ENCODE data around the gene CNKSR1. TPM values are rescaled to one million over a fixed set of nuclear protein-coding genes. Genes with fewer than 3 reads are reported as not detected.

CNKSR1 gene, protein sequence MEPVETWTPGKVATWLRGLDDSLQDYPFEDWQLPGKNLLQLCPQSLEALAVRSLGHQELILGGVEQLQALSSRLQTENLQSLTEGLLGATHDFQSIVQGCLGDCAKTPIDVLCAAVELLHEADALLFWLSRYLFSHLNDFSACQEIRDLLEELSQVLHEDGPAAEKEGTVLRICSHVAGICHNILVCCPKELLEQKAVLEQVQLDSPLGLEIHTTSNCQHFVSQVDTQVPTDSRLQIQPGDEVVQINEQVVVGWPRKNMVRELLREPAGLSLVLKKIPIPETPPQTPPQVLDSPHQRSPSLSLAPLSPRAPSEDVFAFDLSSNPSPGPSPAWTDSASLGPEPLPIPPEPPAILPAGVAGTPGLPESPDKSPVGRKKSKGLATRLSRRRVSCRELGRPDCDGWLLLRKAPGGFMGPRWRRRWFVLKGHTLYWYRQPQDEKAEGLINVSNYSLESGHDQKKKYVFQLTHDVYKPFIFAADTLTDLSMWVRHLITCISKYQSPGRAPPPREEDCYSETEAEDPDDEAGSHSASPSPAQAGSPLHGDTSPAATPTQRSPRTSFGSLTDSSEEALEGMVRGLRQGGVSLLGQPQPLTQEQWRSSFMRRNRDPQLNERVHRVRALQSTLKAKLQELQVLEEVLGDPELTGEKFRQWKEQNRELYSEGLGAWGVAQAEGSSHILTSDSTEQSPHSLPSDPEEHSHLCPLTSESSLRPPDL
- total RNA-seq (1 to 10 TPM; 1.5 to 1.7 TPM), polyA plus RNA-seq (1 to 10 TPM; 2.3 to 4.9 TPM)
- long read RNA-seq, donor 1, partial matches to known transcripts, result 1 of 3 reads
- long read RNA-seq, donor 1, other reads (novel, unspliced or antisense), result 2 of 3 reads
- long read RNA-seq, donor 2, partial matches to known transcripts, result 1 of 1 reads
- long read RNA-seq, donor 2, other reads (novel, unspliced or antisense), result 0 of 1 reads

DNA sequence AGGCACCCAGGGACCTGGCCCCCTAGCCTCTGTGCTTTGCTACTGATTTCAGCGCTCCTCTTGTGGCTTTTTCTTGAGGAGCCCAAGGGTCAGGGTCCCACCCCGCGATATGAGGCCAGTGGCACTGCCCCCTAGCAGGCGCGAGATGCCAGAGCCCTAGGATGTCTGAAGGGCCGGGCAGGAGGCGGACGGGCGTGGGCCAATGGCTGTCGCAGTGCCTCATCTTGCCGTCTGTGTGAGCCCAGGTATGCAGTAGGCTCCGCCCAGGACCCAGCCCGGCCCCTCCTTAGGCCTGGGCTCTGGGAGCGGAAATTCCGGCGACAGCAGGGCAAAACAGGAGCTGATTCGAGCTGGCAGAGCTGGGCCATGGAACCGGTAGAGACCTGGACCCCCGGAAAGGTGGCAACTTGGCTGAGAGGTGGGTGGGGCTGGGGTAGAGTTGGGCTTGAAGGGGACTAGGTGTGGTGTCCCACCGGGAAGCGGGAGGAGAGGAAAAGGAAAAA, at the start of gene CNKSR1:
CNKSR1 (plus strand) TSS at position 310 of the 503 bp plus-strand sequence; CDS start at position 367, 57 bp downstream.
- Histone ChIP-seq H3K4me1 (ENCODE audit: control insufficient read depth in 1 of 2, insufficient read depth in 2 of 2, low read length in 2 of 2) (no peaks in the 10 kb centered on the region), H3K27me3 (ENCODE audit: control insufficient read depth in 1 of 2, insufficient read depth in 2 of 2, low read length in 1 of 2) (peaks cover 0 to 1% of the 10 kb centered on the region in 2 donors), H3K36me3 (ENCODE audit: control insufficient read depth in 1 of 2, insufficient read depth in 2 of 2, low read length in 1 of 2) (no peaks in the 10 kb centered on the region), H3K9me3 (ENCODE audit: control insufficient read depth, low read length) (no peaks in the 10 kb centered on the region), H3K27ac (ENCODE audit: low read depth in 1 of 2, low read length in 2 of 2) (no peak within 1 kb of the TSS), H3K4me3 (ENCODE audit: low read length in 2 of 2) (no peak within 1 kb of the TSS)
- 51 to 52% methylated on average over 21 of the region's 21 CpGs for WGBS, 2 donors
- no peak for ATAC-seq (ENCODE audit: low FRiP score)
- DNase-seq, result no peak
- intact Hi-C loops (cut with DNase I), result no loop called here

DNA sequence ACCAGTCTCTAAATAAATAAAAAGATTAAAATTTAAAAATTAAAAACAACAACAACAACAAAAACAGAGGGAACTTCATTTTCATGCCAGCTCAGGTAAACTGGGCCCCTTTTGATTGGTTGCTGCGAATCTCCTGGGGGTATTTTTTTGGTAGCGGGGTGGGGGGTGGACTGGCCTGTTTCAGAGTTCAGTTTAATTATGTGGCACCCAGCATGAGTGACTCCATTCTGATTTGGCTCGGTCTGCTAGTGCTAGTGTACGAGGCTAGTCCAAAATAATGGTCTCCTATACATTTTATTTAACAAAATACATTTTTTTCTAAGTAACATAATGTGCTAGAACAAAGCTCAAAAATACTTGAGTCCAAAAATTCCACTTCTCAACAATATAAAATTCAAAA, 47.5 kb upstream of the CNKSR1 start:
- ATAC-seq (ENCODE audit: low FRiP score) (no peak), DNase-seq (no peak)
- WGBS, 2 donors, result 91 to 99% methylated on average over 4 of the region's 4 CpGs
- Histone ChIP-seq H3K27me3 (ENCODE audit: control insufficient read depth in 1 of 2, insufficient read depth in 2 of 2, low read length in 1 of 2) (no peaks in the 10 kb centered on the region), H3K4me3 (ENCODE audit: low read length in 2 of 2) (no peak overlapping the region), H3K27ac (ENCODE audit: low read depth in 1 of 2, low read length in 2 of 2) (no peak overlapping the region), H3K4me1 (ENCODE audit: control insufficient read depth in 1 of 2, insufficient read depth in 2 of 2, low read length in 2 of 2) (no peaks in the 10 kb centered on the region), H3K9me3 (ENCODE audit: control insufficient read depth, low read length) (no peaks in the 10 kb centered on the region), H3K36me3 (ENCODE audit: control insufficient read depth in 1 of 2, insufficient read depth in 2 of 2, low read length in 1 of 2) (no peaks in the 10 kb centered on the region)
- intact Hi-C loops (cut with DNase I), result no loop called here

DNA sequence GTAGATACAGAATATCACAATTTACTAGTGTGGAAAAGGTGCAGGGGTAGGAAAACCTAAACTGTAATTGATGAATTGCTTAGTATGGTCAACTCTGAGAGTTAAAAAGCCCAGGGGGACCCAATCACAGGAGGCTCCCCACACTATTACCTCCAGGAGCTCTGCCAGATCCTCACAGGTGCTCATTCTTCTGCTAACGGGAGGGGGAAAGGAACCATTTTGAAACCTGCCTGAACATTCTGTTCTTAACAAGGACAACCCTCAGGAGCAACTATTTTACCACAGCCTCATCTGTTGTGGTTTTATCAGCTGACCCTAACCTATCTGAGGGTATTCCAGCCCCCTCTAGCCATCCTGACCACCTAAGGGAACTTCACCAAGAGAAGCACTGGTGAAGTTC, 46.6 kb upstream of the CNKSR1 start:
- Histone ChIP-seq H3K27me3 (ENCODE audit: control insufficient read depth in 1 of 2, insufficient read depth in 2 of 2, low read length in 1 of 2) (no peaks in the 10 kb centered on the region), H3K4me3 (ENCODE audit: low read length in 2 of 2) (no peak overlapping the region), H3K9me3 (ENCODE audit: control insufficient read depth, low read length) (no peaks in the 10 kb centered on the region), H3K36me3 (ENCODE audit: control insufficient read depth in 1 of 2, insufficient read depth in 2 of 2, low read length in 1 of 2) (no peaks in the 10 kb centered on the region), H3K27ac (ENCODE audit: low read depth in 1 of 2, low read length in 2 of 2) (no peak overlapping the region), H3K4me1 (ENCODE audit: control insufficient read depth in 1 of 2, insufficient read depth in 2 of 2, low read length in 2 of 2) (no peaks in the 10 kb centered on the region)
- ATAC-seq (ENCODE audit: low FRiP score) (no peak), DNase-seq (no peak)
- 45 to 73% methylated on average over 1 of the region's 1 CpG for WGBS, 2 donors
- intact Hi-C loops (cut with DNase I), result no loop called here

DNA sequence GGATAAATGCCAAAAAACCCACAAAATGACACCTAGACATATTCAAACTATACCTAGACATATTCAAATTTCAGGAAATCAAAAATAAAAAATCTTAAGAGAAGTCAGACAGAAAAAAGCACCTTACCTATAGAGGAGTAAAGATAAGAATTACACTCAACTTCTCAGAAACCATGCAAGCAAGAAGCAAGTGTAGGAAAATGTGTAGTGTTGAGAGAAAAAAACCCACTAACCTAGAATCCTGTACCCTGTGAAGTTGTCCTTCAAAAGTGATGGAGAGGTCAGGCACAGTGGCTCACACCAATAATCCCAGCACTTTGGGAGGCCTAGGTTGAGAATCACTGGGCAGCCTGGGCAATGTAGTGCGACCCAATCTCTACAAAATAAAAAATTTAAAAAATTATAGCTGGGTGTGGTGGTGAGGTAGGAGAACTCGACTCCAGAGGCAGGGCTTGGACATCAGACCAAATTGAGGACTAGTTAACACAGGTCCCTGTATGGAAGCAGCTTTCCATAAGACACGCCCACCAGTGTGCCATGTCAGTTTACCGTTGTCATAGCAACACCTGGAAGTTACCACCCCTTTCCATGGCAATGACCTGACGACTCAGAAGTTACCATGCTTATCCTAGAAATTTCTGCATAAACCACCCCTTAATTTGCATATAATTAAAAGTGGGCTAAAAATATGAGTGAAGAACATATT, 45.0 kb upstream of the CNKSR1 start:
- Histone ChIP-seq H3K4me3 (ENCODE audit: low read length in 2 of 2) (no peak overlapping the region), H3K4me1 (ENCODE audit: control insufficient read depth in 1 of 2, insufficient read depth in 2 of 2, low read length in 2 of 2) (no peaks in the 10 kb centered on the region), H3K27ac (ENCODE audit: low read depth in 1 of 2, low read length in 2 of 2) (no peak overlapping the region), H3K9me3 (ENCODE audit: control insufficient read depth, low read length) (no peaks in the 10 kb centered on the region), H3K36me3 (ENCODE audit: control insufficient read depth in 1 of 2, insufficient read depth in 2 of 2, low read length in 1 of 2) (no peaks in the 10 kb centered on the region), H3K27me3 (ENCODE audit: control insufficient read depth in 1 of 2, insufficient read depth in 2 of 2, low read length in 1 of 2) (no peaks in the 10 kb centered on the region)
- intact Hi-C loops (cut with DNase I), result no loop called here
- DNase-seq, result no peak
- WGBS, 2 donors, result 80 to 82% methylated on average over 5 of the region's 5 CpGs
- ATAC-seq (ENCODE audit: low FRiP score), result no peak

DNA sequence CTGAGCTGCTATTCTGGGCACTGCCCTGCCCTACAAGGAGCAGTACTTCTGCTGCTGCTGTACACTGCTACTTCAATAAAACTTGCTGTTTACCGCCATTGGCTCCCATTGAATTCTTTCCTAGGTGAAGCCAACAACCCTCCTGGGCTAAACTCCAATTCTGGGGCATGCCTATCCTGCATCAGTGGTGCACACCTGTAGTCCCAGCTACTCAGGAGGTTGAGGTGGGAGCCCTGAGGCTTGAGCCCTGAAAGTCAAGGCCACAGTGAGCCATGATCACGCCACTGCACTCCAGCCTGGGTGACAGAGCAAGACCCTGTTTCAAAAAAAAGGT, 44.5 kb upstream of the CNKSR1 start:
- H3K36me3 ChIP-seq (ENCODE audit: control insufficient read depth in 1 of 2, insufficient read depth in 2 of 2, low read length in 1 of 2), result no peaks in the 10 kb centered on the region
- no peak overlapping the region for H3K4me3 ChIP-seq (ENCODE audit: low read length in 2 of 2)
- intact Hi-C loops (cut with DNase I), result no loop called here
- WGBS, 2 donors, result 93 to 98% methylated on average over 2 of the region's 2 CpGs
- no peak overlapping the region for H3K27ac ChIP-seq (ENCODE audit: low read depth in 1 of 2, low read length in 2 of 2)
- no peaks in the 10 kb centered on the region for H3K9me3 ChIP-seq (ENCODE audit: control insufficient read depth, low read length)
- H3K27me3 ChIP-seq (ENCODE audit: control insufficient read depth in 1 of 2, insufficient read depth in 2 of 2, low read length in 1 of 2), result no peaks in the 10 kb centered on the region
- no peaks in the 10 kb centered on the region for H3K4me1 ChIP-seq (ENCODE audit: control insufficient read depth in 1 of 2, insufficient read depth in 2 of 2, low read length in 2 of 2)
- ATAC-seq (ENCODE audit: low FRiP score) (no peak), DNase-seq (no peak)

DNA sequence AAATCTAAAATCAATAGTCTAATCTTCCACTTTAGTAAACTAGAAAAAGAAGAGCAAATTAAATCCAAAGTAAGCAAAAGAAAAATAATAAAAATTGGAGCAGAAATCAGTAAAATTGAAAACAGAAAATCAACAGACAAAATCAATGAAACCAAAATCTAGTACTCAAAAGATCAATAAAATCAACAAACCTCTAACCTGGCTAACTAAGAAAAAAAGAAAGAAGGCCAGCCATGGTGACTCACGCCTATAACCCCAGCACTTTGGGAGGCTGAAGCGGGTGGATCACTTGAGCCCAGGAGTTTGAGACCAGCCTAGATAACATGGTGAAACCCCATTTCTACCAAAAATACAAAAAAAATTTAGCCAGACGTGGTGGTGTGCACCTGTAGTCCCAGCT, 42.8 kb upstream of the CNKSR1 start:
- Histone ChIP-seq H3K27ac (ENCODE audit: low read depth in 1 of 2, low read length in 2 of 2) (no peak overlapping the region), H3K4me1 (ENCODE audit: control insufficient read depth in 1 of 2, insufficient read depth in 2 of 2, low read length in 2 of 2) (no peaks in the 10 kb centered on the region), H3K9me3 (ENCODE audit: control insufficient read depth, low read length) (no peaks in the 10 kb centered on the region), H3K36me3 (ENCODE audit: control insufficient read depth in 1 of 2, insufficient read depth in 2 of 2, low read length in 1 of 2) (no peaks in the 10 kb centered on the region), H3K27me3 (ENCODE audit: control insufficient read depth in 1 of 2, insufficient read depth in 2 of 2, low read length in 1 of 2) (no peaks in the 10 kb centered on the region), H3K4me3 (ENCODE audit: low read length in 2 of 2) (no peak overlapping the region)
- intact Hi-C loops (cut with DNase I), result no loop called here
- 92 to 94% methylated on average over 3 of the region's 3 CpGs for WGBS, 2 donors
- DNase-seq (no peak), ATAC-seq (ENCODE audit: low FRiP score) (no peak)

DNA sequence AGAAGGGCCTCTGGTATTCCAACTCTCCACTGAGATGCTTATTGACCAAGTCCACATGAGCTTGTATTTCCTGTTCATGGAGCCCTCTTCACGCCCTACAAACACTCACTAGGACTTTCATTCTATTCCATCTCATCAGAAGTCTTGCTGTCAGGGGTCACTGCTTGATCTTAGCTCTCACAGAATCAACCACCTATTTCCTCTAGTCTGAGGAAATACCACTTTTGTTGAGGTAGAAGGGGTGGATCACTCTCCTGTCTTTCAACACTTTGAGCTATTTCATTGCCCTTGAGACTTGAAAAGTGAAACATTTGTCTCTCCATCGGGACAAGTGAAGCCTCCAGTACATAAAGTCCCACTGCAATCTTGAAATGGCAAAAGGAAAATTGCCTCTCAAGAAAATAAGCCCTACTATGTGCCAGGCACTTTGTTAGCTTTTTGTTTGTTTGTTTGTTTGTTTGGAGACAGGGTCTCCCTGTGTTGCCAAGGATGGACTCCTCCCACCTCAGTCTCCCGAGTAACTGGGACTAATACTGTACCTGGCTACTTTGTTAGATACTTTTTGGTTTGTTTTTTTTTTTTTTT, 38.2 kb upstream of the CNKSR1 start:
- no peaks in the 10 kb centered on the region for H3K27me3 ChIP-seq (ENCODE audit: control insufficient read depth in 1 of 2, insufficient read depth in 2 of 2, low read length in 1 of 2)
- no peak overlapping the region for H3K27ac ChIP-seq (ENCODE audit: low read depth in 1 of 2, low read length in 2 of 2)
- DNase-seq (no peak), ATAC-seq (ENCODE audit: low FRiP score) (no peak)
- intact Hi-C loops (cut with DNase I), result no loop called here
- WGBS, 2 donors, result 40 to 57% methylated on average over 3 of the region's 3 CpGs
- no peaks in the 10 kb centered on the region for H3K36me3 ChIP-seq (ENCODE audit: control insufficient read depth in 1 of 2, insufficient read depth in 2 of 2, low read length in 1 of 2)
- H3K4me3 ChIP-seq (ENCODE audit: low read length in 2 of 2), result no peak overlapping the region
- H3K9me3 ChIP-seq (ENCODE audit: control insufficient read depth, low read length), result no peaks in the 10 kb centered on the region
- H3K4me1 ChIP-seq (ENCODE audit: control insufficient read depth in 1 of 2, insufficient read depth in 2 of 2, low read length in 2 of 2), result no peaks in the 10 kb centered on the region

DNA sequence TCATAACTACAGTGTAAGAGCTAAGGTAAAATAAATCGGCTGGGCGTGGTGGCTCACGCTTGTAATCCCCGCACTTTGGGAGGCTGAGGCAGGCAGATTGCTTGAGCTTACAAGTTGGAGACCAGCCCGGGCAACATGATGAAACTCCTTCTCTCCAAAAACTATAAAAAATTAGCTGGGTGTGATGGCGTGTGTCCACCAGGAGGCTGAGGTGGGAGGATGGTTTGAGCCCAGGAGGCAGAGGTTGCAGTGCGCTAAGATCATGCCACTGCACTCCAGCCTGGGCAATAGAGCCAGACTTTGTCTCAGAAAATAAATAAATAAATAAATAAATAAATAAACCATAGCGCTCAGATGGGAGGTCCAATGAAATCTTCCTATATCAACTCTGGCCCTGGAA, 35.1 kb upstream of the CNKSR1 start:
- H3K27ac ChIP-seq (ENCODE audit: low read depth in 1 of 2, low read length in 2 of 2), result no peak overlapping the region
- no peak for ATAC-seq (ENCODE audit: low FRiP score)
- intact Hi-C loops (cut with DNase I), result no loop called here
- no peak overlapping the region for H3K4me3 ChIP-seq (ENCODE audit: low read length in 2 of 2)
- 83 to 86% methylated on average over 8 of the region's 8 CpGs for WGBS, 2 donors
- H3K9me3 ChIP-seq (ENCODE audit: control insufficient read depth, low read length), result no peaks in the 10 kb centered on the region
- DNase-seq, result no peak
- no peaks in the 10 kb centered on the region for H3K27me3 ChIP-seq (ENCODE audit: control insufficient read depth in 1 of 2, insufficient read depth in 2 of 2, low read length in 1 of 2)
- H3K36me3 ChIP-seq (ENCODE audit: control insufficient read depth in 1 of 2, insufficient read depth in 2 of 2, low read length in 1 of 2), result no peaks in the 10 kb centered on the region
- H3K4me1 ChIP-seq (ENCODE audit: control insufficient read depth in 1 of 2, insufficient read depth in 2 of 2, low read length in 2 of 2), result no peaks in the 10 kb centered on the region

Data from aorta (tissue), 5 donors.